Erythroblast (primary cell): Measurements from ENCODE around the gene CFAP410.

ENCODE experiments used
- DNase-seq, 2 experiments: peaks; one replicate each; lab custom pipeline; 2025; lab: John Stamatoyannopoulos, UW
- GATA1 ChIP-seq: IDR thresholded peaks from 2 replicates; pipeline ENCODE4 v1.6.1; 2011; ENCODE audit warnings: low read depth, mild to moderate bottlenecking, control low read depth, low read length, moderate library complexity
- POLR2A ChIP-seq: IDR thresholded peaks from 2 replicates; pipeline ENCODE4 v1.6.1; 2011; ENCODE audit warnings: mild to moderate bottlenecking, low read length

The CFAP410 gene

DNA sequence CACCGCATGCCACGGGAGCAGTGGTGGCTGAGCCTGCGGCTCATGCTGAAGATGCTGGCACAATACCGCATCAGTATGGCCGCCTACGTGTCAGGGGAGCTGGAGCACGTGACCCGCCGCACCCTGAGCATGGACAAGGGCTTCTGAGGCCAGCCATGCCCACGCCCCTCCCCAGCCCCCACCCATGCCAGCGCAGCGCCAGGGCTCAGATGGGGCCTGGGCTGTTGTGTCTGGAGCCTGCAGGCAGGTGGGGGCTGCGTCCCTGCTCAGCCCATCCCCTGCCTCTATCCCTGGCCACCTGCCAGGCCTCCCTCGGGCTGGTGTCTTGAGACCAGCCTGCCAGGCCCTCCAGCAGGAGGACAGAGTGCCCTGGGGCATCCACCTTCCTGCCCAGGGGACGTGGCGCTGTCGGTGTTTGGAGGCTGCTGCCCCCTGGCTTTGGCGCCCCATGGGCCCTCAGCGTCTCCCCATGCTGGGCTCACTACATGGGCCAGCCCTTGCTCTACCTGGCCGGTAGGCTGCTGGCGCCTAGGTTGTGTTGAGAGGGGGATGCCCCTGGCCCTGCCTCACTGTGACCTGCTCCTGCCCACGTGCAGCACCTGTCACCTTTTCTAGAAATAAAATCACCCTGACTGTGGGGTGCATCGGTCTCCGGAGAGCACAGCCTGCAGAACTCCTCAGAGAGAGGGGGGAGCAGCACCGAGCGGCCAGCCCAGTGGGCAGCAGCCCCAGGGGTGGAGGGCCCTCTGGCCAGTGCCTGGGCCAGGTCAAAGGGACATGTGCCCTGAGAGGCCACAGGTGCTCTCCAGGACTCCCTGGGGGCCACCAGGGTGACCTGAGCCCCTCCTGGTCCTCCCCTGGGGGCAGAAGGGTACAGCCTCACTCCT is 12.2 kb downstream of the CFAP410 start:
- no peak for TF ChIP-seq POLR2A
- no peak for TF ChIP-seq GATA1
- no peak for DNase-seq

GRCh38 chr21:44326272-44326647 is 12.9 kb downstream of the CFAP410 start:
- TF ChIP-seq POLR2A = no peak
- no peak for TF ChIP-seq GATA1
- no peak for DNase-seq

DNA sequence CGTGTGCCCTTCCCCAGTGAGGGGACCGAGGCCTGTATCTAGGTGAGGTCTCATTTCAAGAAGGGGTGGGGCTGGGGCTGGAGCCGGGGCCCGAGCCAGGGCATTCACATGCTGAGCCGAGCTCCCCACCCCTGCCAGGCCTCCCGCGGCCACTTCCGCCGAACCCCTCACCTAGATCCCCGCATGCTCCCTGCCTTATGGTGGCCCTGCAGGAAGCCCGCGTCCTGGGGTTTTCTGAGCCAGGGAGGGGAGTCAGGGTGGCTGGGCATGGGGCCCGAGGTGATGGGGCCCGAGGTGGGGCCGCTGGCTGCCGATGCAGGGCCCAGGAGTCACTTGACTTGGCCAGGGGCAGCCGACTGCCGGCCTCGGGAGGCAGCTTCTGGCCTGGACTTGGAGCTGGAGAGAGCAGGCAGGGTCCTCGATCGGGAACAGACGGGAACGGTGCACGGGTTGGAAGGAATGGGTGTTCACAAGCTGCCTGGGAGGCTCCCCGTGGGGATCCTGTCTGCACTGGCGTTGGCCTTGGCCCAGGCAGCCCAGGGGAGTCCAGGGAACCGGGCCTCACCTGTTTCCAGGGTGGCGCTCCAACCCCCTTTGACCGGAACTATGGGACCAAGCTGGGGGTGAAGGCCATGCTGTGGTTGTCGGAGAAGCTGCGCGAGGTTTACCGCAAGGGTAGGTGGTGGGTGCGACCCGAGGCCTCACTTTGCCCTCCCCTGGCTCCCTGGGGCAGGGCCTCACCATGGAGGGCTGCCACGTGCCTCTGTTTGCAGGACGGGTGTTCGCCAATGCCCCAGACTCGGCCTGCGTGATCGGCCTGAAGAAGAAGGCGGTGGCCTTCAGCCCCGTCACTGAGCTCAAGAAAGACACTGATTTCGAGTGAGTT is 13.6 kb downstream of the CFAP410 start:
- no peak for DNase-seq
- TF ChIP-seq POLR2A = no peak

DNA sequence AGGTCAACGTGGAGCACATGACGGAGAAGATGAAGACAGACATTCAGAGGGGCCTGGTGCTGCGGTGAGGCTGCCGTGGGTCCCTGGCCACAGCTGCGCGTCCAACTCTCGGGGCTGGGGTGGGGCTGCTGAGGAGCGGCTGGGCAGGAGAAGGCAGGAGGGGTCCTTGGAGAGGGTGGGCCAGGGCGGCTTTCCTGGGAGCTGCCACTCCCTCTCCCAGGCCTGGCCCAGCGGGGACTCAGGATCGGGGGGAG is 14.4 kb downstream of the CFAP410 start:
- DNase-seq = no peak
- TF ChIP-seq POLR2A (no peak), GATA1 (no peak)

- TF ChIP-seq GATA1 (no peak), POLR2A (no peak)
- DNase-seq = no peak
These were observed 14.9 kb downstream of the CFAP410 start for GRCh38 chr21:44324106-44324853.

DNA sequence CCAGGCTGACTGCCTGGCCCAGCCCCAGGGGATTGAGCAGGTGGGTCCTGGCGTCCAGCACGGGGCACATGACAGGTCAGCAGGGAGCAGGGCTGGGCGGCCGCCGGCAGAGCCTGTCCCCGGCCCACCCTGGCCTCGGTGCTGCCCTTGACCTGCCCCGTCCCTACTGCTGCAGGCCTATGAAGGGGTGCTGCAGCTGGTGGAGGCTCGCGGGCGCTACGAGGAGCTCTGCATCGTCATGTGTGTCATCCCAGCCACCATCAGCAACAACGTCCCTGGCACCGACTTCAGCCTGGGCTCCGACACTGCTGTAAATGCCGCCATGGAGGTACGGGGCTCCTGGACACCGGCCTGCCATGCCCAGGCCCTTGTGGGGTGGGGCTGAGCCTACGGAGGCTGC is 15.6 kb downstream of the CFAP410 start:
- no peak for TF ChIP-seq POLR2A
- no peak for TF ChIP-seq GATA1
- no peak for DNase-seq

DNA sequence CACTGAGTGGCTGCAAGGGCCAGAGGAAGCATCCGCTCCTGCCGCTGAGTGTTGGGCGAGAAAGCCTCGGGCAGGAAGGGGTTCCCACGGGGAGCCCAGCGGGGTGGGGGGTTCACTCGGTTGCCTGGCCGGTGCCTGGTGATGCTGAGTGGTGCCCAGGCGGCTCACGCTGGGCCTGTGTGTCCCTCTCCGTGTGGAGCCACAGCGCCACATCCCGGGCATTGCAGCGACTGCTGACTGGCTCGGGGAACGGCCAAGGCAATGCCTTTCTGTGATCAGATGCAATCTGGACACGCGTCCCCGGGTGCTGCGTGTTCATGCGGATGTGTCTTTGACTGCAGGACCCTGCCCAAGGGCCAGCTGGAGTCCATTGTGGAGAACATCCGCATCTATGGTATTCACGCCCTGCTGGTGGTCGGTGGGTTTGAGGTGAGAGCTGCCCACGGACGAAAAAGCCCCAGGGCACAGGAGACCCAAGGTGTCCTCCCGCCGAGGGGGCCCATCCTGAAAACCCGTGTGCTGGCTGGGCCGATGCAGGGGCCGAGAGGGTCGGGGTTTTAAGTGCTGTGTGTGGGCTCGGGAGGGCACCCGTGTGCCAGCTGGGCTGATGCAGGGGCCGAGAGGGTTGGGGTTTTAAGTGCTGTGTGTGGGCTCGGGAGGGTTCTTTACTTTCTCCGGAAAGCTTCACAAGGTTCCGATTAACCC is 16.4 kb downstream of the CFAP410 start:
- DNase-seq = no peak
- no peak for TF ChIP-seq POLR2A
- TF ChIP-seq GATA1 = no peak

- no peak for DNase-seq
- TF ChIP-seq POLR2A (no peak), GATA1 (no peak)
These were observed 17.2 kb downstream of the CFAP410 start for GRCh38 chr21:44321846-44322450.

GRCh38 chr21:44320847-44321246 is 18.3 kb downstream of the CFAP410 start:
- DNase-seq = no peak
- TF ChIP-seq POLR2A (no peak), GATA1 (no peak)

- no peak for TF ChIP-seq POLR2A
- TF ChIP-seq GATA1 = no peak
- no peak for DNase-seq
These were observed 19.7 kb downstream of the CFAP410 start for GRCh38 chr21:44319407-44320065.

DNA sequence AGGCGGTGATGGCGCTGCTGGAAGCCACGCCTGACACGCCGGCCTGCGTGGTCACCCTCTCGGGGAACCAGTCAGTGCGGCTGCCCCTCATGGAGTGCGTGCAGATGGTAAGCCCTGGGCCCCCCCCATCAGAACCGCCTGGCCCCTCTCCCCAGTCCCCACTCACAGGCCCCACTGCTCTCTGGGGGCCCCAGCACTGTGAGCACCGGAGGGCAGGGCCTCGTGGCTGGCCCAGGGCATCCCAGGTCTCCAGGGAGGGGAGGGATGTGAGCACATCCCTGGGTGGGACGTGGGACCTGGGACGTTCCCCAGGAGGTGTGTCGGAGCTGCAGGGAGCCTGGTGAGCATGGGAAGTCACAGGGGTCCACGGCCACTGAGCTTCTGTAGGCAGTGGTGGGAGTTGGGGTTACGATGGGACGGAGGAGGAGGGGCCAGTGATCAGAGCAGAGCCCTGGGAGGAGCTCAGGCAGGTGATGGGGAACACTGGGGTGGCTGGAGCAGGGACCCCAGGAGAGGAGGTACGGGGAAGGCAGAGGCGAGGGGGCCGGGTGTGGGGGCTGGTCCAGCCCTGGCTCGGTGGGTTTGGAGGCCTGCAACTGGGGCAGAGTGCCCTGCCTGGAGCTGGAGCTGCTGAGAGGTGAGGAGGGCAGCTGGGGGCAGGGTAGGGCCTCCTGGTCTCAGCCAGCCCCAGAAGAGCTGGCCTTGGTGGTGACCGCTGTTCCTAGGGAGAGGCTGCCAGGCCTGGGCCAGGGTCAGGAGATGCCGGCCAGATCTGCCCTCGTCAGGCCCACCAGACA is 20.5 kb downstream of the CFAP410 start:
- TF ChIP-seq POLR2A = no peak
- no peak for TF ChIP-seq GATA1
- DNase-seq = no peak

DNA sequence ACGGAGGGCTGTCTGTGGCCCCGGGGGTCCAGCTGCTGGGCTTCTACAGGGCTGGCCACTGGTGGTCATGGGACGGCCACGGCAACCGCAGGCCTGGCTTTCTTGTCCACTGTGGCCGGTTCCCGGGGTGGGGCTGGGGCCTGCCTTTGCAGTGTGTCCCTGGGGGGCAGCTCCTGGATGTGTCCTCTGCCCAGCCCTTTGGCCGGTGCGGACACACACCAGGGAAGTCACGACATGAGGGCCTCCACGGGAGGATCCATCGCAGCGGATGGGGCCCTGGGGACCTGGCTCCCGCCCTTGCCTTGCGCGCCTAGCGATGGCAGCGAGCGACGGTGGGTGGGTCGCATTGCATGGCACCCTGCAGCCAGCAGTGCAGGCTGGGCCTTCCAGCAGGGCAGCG is 21.3 kb downstream of the CFAP410 start:
- DNase-seq = no peak
- TF ChIP-seq POLR2A (no peak), GATA1 (no peak)
